ENCODE data around the gene THUMPD2.
"Not testable (repeated sequence)": the region's sequence is repeated elsewhere in the genome, so short reads cannot be mapped to it uniquely, and the experiment has no call there.

THUMPD2 gene

GRCh38 chr2:39778775-39779340, at the start of gene THUMPD2:
TSS of gene THUMPD2 (minus strand) at chr2:39779258. CDS start at chr2:39779239, 19 bp downstream.
- DNase-seq (ENCODE audit: low read depth in 1 of 2, low spot score in 1 of 2): peak; percentile 21 to 54

- no peak for DNase-seq (ENCODE audit: low read depth in 1 of 2, low spot score in 1 of 2)
Measured at GRCh38 chr2:39821871-39822270, 42.8 kb upstream of the THUMPD2 start.

- DNase-seq (ENCODE audit: low read depth in 1 of 2, low spot score in 1 of 2): no peak
Measured at GRCh38 chr2:39816845-39817244, 37.8 kb upstream of the THUMPD2 start.

GRCh38 chr2:39816428-39816827, 37.4 kb upstream of the THUMPD2 start:
- no peak for DNase-seq (ENCODE audit: low read depth in 1 of 2, low spot score in 1 of 2)

- DNase-seq (ENCODE audit: low read depth in 1 of 2, low spot score in 1 of 2): no peak
Measured at GRCh38 chr2:39805936-39806608, 27.0 kb upstream of the THUMPD2 start.

GRCh38 chr2:39803839-39804238, 24.8 kb upstream of the THUMPD2 start:
- no peak for DNase-seq (ENCODE audit: low read depth in 1 of 2, low spot score in 1 of 2)

GRCh38 chr2:39800752-39801151, 21.7 kb upstream of the THUMPD2 start:
- no peak for DNase-seq (ENCODE audit: low read depth in 1 of 2, low spot score in 1 of 2)

GRCh38 chr2:39796134-39796533, 17.1 kb upstream of the THUMPD2 start:
- DNase-seq (ENCODE audit: low read depth in 1 of 2, low spot score in 1 of 2): no peak

GRCh38 chr2:39790216-39790818, 11.3 kb upstream of the THUMPD2 start:
- not testable (repeated sequence) for DNase-seq (ENCODE audit: low read depth in 1 of 2, low spot score in 1 of 2)

GRCh38 chr2:39787950-39788349, 8.9 kb upstream of the THUMPD2 start:
- no peak for DNase-seq (ENCODE audit: low read depth in 1 of 2, low spot score in 1 of 2)

GRCh38 chr2:39786761-39787522, 7.9 kb upstream of the THUMPD2 start:
- DNase-seq (ENCODE audit: low read depth in 1 of 2, low spot score in 1 of 2): no peak

GRCh38 chr2:39782591-39782990, 3.5 kb upstream of the THUMPD2 start:
- no peak for DNase-seq (ENCODE audit: low read depth in 1 of 2, low spot score in 1 of 2)

GRCh38 chr2:39781697-39782096, 2.6 kb upstream of the THUMPD2 start:
- no peak for DNase-seq (ENCODE audit: low read depth in 1 of 2, low spot score in 1 of 2)

- DNase-seq (ENCODE audit: low read depth in 1 of 2, low spot score in 1 of 2): no peak
Measured at GRCh38 chr2:39780825-39781600, 2.0 kb upstream of the THUMPD2 start.

GRCh38 chr2:39779927-39780326, 869 bp upstream of the THUMPD2 start:
- no peak for DNase-seq (ENCODE audit: low read depth in 1 of 2, low spot score in 1 of 2)

- DNase-seq (ENCODE audit: low read depth in 1 of 2, low spot score in 1 of 2): no peak
Measured at GRCh38 chr2:39779341-39779851, 338 bp upstream of the THUMPD2 start.

GRCh38 chr2:39778233-39778632, 825 bp downstream of the THUMPD2 start:
- no peak for DNase-seq (ENCODE audit: low read depth in 1 of 2, low spot score in 1 of 2)

GRCh38 chr2:39772812-39773152, 6.3 kb downstream of the THUMPD2 start:
- no peak for DNase-seq (ENCODE audit: low read depth in 1 of 2, low spot score in 1 of 2)

GRCh38 chr2:39772086-39772811, 6.8 kb downstream of the THUMPD2 start:
- no peak for DNase-seq (ENCODE audit: low read depth in 1 of 2, low spot score in 1 of 2)

- DNase-seq (ENCODE audit: low read depth in 1 of 2, low spot score in 1 of 2): no peak
Measured at GRCh38 chr2:39762448-39762847, 16.6 kb downstream of the THUMPD2 start.

All from stimulated activated CD4-positive, alpha-beta T cell treated with anti-CD3 and anti-CD28 coated beads, Interleukin-15, amount 100 ng/mL, for 1 hour (primary cell).